ENCODE results near the gene C19orf38.
"Not testable (repeated sequence)": the region's sequence is repeated elsewhere in the genome, so short reads cannot be mapped to it uniquely, and the experiment has no call there.

Gene C19orf38

DNA sequence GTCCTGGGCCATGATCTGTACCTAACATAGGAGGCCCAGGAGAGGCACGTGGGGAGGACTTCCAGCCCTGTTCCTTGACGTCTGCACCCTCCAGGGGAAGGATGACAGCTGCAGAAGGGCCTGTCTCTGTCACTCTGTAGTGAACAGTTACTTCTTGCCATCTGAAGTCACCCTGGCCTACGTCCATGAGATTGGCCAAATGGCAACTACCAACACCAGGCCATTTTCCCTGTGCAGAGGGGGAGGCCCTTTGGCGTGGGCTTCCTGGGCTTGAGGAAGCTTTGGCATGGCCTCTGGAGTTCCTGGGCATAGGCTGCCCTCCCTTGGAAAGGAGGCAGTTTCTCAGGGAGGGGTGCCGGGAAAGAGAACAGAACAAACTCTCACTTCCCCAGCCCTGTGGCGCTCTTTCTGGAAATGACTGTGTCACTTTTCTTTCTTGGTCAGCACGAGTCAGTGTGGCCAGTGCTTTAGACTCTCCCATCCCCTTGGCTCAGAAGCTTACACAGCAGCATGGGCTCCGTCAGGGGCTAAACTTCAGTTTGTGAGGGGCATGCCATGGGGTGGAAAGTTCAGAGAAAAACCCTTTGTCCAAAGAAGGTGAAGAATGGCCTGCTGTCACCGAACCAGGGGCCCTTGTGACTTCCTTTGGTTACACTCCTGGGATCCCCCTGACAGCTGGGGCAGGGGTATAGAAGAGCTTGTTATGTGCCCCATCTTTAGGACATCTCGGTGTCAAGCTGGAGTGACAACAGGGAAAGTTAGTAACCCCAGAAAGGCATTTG is 28.4 kb downstream of the C19orf38 start:
- DNase-seq (ENCODE audit: low spot score), result no peak

DNA sequence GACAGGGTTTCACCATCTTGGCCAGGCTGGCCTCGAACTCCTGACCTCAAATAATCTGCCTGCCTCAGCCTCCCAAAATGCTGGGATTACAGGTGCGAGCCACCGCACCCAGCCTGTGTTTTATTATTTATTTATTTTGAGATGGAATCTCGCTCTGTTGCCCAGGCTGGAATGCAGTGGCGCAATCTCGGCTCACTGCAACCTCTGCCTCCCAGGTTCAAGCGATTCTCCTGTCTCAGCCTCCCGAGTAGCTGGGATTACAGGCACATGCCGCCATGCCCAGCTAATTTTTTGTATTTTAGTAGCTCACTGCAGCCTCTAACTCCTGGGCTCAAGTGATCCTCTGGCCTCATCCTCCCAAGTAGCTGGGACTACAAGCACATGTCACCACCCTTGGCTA is 29.4 kb downstream of the C19orf38 start:
- DNase-seq (ENCODE audit: low spot score), result not testable (repeated sequence)

DNA sequence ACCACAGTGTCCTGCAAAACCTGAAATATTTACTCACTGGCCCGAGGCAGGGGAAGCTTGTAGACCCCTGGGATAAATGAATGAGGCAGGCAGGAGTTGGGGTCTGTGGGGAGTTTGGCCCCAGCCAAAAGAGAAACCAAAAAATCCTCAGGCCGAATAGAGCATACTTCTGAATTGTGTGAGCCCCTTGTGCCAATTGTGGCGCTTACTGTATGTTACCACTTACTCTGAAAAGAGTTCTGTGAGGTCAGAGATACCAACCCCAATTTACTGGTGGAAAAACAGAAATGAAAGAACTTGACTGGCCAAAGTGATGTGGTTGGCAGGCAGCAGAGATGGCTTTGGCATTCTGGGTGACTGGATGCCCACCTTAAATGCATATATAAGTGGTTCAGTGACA is 30.0 kb downstream of the C19orf38 start:
- DNase-seq (ENCODE audit: low spot score), result no peak

DNA sequence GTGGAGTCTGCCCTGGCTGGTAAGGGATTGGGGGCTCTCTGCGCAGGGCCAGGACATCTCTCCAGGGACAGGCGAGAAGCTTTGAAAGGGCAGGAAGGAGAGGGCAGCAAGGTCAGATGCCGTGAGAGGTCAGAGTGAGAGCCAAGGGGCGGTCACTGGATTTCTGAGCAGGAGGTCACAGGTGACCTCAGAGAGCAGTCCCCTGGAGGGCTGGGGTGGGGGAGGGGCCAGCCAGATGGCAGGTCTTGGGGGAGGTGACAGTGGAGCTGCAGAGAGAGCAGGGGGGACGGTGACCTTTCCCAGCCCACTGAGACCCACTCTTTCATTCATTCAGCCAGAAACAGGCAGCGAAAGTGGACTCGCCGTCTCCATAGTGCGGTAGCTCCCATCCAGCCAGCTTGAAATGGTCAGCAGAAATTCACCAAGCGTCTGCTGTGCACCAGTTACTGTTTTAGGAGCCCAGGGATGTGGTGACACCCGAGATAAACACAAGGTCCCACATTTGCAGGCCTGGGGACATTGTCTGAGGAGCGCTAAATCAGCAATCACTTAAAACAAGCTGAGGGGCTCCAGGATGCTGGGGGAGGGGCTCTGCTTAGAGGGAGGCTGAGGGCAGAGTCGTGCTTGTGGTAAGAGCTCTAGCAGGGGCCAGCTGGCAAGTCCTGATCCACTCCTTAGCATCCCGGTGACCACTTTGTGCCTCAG is 33.3 kb downstream of the C19orf38 start:
- no peak for DNase-seq (ENCODE audit: low spot score)

DNA sequence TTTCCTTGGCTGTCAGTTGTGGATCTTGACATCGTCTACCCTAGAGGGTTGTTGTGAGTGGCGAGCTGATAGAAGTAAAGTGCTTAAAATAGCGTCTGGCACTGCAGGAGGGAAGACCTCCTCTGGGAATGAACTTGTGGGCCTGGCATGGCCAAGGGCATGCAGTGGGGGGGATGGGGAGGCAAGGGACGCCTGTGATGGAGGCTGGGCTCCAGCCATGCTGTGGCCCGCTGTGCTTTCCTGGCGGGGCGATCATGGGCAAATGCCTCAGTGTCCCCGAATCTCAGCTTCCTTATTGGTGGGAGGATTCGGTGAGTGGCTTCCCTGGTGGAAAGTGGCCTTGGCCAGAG is 33.9 kb downstream of the C19orf38 start:
- DNase-seq (ENCODE audit: low spot score), result no peak

DNA sequence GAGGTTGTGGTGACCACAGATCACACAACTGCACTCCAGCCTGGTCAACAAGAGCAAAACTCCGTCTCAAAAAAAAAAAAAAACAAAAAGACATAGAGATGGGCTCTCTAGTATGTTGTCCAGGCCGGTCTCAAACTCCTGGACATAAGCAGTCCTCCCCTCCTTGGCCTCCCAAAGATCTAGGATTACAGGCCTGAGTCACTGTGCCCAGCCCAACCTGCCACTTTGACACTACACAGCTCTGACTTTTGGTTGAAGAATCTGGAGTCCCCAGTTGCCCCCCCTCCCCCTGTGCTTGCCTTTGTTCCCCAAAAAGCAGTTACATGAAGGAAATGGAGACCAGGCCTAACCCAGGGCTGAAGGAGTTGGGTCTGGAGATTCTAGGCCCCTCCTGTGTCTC is 36.1 kb downstream of the C19orf38 start:
- no peak for DNase-seq (ENCODE audit: low spot score)

DNA sequence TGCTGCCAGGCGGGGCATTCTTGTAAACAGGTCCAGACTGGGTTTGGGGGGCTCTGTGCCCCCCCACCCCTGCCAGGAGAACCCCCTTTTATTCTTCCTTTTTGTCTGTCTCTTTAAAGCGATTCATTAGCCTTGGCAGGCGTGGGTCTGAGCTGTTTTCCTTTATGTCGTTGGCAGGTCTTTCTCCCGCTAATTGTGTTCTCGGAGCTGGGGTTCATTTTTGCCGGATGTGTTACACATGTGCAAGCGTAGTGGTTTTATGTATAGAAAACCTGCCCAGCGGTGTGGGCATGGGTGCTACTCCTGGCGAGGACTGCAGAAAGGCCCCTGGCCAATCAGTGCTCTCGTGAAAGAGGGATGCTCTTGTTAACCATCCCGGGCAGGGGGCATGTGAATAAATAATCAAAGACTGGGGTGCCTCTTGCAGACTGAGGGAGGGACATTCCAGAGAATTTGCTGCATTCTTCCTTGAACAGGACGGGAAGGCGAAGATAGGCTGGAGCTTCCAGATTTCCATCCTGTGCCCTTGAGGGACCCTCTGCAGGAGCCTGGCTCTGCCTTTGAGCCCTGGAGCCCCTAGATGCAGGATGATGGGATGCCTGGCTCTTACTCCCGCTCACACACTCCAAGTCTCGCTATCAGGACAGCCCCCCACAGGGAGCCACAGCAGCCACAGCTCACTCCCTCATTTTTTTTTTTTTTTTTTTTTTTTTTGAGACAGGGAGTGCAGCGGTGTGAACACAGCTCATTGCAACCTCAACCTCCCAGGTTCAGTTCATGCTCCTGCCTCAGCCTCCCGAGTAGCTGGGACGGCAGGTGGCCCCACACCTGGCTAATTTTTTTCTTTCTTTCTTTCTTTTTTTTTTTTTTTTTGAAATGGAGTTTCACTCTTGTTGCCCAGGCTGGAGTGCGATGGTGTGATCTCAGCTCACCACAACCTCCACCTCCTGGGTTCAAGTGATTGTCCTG is 37.3 kb downstream of the C19orf38 start:
- DNase-seq (ENCODE audit: low spot score), result no peak

DNA sequence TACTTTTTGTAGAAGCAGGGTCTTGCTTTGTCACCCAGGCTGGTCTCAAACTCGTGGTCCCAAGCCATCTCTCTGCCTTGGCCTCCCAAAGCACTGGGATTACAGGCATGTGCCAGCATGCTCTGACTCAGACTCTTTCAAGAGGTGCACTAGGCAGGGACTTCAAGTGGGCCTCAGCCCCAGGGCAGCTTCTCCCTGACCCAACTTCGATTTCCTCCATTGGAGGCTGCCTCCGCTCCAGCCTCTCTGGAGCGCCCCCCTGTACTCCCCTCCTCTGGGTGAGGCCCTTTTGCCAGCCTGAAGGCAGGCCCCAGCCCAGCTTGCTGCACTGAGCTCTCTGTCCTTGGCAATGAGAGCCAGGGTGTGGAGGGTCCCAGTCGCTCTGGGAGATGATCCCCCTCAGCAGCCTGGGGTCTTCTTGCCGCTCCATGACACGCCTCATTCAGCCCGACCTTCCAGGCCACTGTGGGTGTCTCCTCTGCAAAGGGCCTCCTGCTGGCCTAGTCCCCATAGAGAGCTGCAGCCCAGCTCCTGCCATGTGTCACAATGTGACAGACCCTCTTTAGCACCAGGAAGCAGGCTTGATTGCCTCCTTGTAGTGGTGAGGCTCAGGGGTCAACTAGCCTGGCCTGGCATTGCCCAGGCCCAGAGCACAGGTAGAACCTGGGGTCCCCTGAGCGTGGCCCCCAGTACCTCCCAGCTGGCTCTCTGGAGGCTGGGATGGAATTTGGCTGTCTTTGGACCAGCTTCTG is 39.6 kb downstream of the C19orf38 start:
- DNase-seq (ENCODE audit: low spot score), result no peak

DNA sequence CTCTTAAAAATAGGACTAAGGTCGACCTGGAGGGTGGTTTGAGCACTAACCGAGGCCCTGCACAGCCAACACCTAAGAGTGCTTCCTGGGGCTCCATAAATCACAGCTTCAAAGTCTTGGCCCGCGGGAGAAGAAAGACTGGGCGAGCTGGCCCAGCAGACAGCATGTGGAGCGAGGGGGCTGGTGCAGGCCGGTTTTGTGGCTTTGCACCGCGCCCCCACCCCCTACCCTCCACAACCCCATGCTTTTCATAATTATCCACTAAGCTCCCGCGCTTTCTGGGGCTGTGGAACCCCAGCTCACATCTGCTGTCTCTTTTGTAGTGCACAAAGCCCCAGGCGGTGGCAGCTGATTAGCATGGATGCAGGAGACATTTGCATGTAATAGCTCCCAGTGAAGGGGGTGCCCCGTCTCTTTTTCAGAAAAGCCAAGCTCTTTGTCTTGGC is 40.2 kb downstream of the C19orf38 start:
- DNase-seq (ENCODE audit: low spot score), result no peak

DNA sequence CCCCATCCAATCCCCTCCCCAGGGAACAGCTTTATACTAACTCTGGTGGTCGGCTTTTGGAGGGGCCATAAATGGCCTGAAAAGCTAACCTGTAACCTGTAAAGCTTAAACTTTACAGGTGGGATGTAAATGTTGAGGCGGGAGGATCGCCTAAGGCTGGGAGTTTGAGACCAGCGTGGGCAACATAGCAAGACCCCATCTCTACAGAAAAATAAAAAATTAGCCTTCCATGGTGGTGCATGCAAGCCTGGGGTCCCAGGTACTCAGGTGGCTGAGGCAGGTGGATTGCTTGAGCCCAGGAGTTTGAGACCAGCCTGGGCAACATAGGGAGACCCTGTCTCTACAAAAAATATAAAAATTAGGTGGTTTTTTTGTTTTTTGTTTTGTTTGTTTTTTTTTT is 41.7 kb downstream of the C19orf38 start:
- DNase-seq (ENCODE audit: low spot score), result no peak

DNA sequence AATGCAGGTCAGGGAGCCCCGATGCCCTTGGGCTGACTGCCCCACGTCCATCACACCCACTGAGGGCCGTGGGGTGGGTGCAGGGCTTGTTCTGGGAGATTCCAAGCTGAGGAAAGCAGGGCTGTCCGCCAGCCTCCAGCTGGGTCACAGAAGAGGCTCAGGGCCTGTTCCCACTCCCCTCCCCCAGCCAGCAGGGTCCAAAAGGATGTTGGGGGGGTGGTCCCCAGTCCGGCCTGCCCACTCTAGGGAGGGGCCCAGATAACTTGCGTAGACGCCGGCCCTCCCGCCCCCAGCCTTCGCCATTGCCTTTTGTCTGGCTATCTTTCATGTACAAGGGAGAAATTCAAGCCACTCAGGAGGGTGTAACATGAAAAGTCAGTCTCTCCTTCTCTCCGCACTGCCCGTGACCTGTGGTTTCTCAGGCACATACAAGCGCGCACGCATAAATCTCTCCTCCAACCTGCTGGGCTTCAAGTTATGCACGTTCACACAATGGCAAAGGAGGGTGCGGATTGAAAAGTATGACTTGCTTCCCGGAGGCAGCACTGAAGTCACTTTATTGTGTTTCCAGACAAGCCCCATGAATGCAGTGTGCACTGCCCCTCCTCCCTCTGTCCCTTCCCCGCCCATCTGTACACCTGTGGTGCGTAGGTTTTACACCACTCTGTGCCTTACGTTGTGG is 43.3 kb downstream of the C19orf38 start:
- DNase-seq (ENCODE audit: low spot score), result no peak

DNA sequence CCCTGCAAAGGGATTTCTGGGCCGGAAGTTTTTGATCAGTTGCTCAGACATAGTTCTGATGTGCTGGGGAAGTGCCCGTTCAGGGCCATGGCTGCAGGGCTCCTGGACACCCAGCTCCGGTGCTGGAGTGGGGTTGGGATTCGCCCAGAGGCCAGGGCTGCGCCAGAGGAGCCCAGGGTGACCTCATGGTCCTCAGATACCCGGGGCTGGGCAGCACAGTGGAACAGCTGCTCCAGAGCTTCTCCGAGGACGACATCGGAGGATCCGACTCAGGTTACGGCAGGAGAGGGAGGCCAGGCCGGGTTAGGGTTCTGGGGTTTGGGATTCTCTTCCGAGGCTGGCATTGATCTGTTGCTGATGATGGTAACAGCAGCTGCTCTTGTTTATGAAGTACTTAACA is 44.0 kb downstream of the C19orf38 start:
- DNase-seq (ENCODE audit: low spot score), result no peak

DNA sequence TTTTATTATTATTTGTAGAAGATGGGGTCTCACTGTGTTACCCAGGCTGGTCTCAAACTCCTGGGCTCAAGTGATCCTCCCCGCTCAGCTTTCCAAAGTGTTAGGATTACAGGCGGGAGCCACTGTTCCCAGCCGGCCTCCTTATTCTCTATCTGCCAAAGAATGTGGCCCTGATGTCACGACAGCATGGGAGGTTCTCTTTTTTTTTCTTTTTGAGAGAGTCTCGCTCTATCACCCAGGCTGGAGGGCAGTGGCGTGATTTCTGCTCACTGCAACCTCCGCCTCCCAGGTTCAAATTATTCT is 46.6 kb downstream of the C19orf38 start:
- no peak for DNase-seq (ENCODE audit: low spot score)

DNA sequence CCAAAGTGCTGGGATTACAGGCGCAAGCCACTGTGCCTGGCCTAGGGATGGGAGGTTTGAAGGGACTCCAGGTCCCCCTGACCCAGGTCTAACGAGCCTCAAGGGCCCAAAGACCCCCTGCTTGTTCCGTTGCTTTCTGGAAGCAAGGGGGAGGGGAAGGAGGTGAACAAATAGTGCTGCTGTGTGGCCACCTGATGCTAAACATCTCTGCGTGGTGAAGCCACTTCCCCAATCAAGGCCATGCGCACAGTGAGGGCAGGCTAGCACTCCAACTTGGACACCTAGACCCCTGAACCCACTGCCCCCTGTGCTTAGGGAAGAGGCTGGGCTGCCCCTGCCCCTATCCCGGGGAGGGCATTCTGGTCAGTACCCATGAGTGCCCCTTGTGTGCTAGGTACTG is 47.1 kb downstream of the C19orf38 start:
- no peak for DNase-seq (ENCODE audit: low spot score)

DNA sequence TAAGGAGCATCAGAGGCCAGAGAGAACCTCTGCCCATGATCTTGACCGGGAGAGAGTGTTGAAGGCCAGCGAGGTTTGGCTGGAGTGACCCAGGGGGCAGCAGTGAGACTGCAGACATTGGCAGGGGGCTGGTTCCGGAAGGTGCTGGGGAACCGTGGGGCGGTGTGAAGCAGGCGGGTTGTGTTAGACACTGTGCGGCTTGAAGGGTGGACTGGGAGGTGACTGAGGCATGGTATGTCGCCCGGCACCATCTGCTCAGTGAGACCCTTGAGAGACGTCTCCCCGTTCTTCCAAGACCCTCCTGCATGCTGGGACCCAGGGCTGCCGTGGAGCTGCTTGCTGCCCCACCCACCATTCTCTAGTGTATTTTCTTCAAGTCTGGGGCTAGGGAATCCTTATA is 47.7 kb downstream of the C19orf38 start:
- peak; percentile 30 for DNase-seq (ENCODE audit: low spot score)

DNA sequence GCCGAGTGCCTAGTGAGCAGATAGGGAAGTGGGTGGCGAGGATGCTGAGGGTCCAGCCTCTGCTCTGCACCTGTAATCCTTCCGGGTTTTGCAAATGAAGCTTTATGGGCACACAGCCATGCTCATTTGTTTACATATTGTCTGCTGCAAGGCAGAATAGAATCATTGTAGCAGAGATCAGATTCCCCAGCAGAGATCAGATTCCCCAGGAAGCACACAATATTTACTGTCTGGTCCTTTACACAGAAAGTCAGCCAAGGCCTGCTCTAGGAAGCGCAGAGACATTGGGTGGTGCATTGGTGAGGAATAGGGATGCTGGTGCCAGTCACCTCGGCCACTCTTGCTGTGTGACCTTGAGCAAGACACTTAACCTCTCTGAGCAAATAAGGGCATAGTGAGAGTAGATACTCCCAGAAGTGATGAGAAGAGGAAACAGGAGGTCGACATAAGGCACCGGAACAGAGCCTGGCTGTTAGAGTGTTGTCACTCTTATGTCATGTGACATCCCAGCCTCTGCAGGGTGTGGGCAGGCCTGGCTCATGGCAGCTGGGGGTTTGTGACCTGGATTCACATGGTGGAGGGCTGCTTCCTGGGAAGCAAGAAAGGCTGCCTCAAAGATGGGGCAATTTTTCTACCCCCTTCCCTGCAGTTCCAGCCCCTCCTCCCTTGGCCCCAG is 48.8 kb downstream of the C19orf38 start:
- DNase-seq (ENCODE audit: low spot score), result no peak

DNA sequence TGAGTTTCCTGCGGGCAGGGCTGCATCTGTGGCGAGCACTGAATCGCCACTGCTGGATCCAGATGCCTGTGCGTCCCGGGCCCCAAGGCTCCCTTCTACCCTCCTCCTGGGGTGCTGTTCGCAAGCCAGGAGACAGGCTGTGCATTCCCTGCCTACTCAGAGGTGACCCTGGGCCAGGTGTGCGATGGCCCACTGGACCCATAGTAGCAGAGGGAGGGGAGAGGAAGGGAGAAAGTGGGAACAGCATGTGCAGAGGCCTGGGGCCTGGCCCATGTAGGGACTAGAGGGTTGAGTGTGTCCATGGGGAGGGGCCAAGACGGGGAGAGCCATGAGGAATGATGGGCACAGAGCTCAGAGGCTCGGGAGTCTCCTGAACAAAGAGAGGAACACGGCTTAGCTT is 50.4 kb downstream of the C19orf38 start:
- no peak for DNase-seq (ENCODE audit: low spot score)

DNA sequence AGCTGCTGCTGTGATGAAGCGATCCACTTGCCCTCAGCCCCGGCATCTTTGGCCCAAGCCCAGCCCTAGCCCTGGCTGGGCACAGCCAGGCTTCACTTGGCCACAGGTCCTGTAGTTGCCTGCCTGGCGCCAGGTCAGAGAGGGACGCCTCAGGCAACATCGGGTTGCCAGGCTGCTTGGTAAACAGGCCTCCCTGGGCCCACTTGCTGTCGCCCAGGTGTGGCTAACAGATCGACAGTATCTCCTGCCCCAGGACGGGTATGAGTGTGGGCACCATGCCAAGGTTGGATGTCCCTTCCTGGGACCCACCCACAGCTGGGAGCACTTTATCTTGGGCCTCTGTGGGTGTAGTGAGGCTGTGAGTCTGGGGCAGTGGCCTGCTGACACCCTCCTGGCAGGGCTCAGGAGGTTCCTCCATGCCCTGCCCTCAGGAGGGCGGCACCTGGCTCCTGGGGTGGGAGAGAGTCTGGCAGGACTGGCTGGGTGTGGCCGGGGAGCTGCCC is 51.0 kb downstream of the C19orf38 start:
- no peak for DNase-seq (ENCODE audit: low spot score)

DNA sequence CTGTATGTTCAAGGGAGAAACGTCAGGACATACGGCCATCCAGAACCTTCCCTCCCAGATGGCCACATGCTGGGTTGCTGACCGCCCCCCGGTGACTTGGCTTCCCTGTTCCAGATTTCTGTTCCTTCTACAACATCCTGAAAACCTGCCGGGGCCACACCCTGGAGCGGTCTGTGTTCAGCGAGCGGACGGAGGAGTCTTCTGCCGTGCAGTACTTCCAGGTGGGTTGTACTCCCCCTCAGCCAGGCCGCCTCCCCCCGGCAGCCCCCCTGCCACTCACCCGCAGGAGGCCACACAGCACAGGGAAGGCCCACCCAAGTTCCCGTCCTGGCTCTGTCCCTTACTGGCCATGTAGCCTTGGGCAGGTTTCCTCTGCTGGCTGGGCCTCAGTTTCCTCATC is 59.7 kb downstream of the C19orf38 start:
- no peak for DNase-seq (ENCODE audit: low spot score)

DNA sequence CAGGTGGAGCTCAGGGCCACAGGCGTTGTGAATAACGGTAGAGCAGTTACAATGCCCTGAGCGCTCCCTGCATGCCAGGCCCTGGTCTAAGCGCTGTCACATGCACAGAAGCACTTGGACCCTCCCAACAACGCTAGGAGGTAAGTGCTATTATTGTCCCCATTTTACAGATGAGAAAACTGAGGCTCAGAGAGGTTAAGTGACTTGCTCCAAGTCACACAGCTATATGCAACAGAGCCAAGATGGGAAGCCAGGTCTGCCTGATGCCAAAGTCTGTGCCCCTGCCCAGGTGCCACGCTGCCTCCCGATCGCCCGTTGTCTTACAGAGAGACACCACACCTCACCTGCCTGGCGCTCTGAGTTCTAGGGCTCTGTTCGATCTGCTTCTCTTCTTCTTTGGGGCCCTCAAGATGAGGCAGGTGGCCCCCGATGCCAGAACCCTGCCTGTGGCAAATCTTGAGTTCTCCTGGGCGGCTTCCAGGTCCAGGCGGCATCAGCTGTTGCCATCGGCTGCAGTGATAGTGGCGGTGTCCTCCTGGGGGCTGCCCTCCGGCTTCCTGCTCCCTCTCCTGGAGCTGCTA is 60.3 kb downstream of the C19orf38 start:
- DNase-seq (ENCODE audit: low spot score), result no peak

Data from HuH-7 (cell line).